HEK293 (cell line): ENCODE measurements around the gene SOX11.

Source experiments
- CTCF ChIP-seq: fragments of 450-650 bp; formaldehyde crosslinking; IDR thresholded peaks from 2 replicates; pipeline ENCODE4 v1.5.1; 2016; ENCODE audit warnings: missing biosample characterization, missing genetic modification characterization
- KLF16 ChIP-seq: fragments of 450-650 bp; formaldehyde crosslinking; IDR thresholded peaks from 2 replicates; pipeline ENCODE4 v1.5.1; 2017; ENCODE audit warnings: missing biosample characterization, missing genetic modification characterization
- REST ChIP-seq: fragments of 450-650 bp; formaldehyde crosslinking; IDR thresholded peaks from 2 replicates; pipeline ENCODE4 v1.5.1; 2016; ENCODE audit warnings: missing biosample characterization, missing genetic modification characterization
- SCRT2 ChIP-seq: fragments of 450-650 bp; formaldehyde crosslinking; IDR thresholded peaks from 2 replicates; pipeline ENCODE4 v1.5.1; 2016; ENCODE audit warnings: missing biosample characterization, missing genetic modification characterization
- TCF7L2 ChIP-seq: IDR thresholded peaks from 2 replicates; pipeline ENCODE4 v1.6.1; 2011; ENCODE audit warnings: low read depth, mild to moderate bottlenecking, inconsistent platforms, low read length, moderate library complexity, borderline replicate concordance
- TSHZ1 ChIP-seq: fragments of 450-650 bp; formaldehyde crosslinking; IDR thresholded peaks from 2 replicates; pipeline ENCODE4 v1.5.1; 2016; ENCODE audit warnings: missing biosample characterization, missing genetic modification characterization, borderline replicate concordance
- ZNF18 ChIP-seq: fragments of 450-650 bp; formaldehyde crosslinking; IDR thresholded peaks from 2 replicates; pipeline ENCODE4 v1.5.1; 2016; ENCODE audit warnings: missing biosample characterization, missing genetic modification characterization
- ZNF707 ChIP-seq: fragments of 450-650 bp; formaldehyde crosslinking; IDR thresholded peaks from 2 replicates; pipeline ENCODE4 v1.5.1; 2016; ENCODE audit warnings: missing biosample characterization, missing genetic modification characterization
- ZNF785 ChIP-seq: fragments of 450-650 bp; formaldehyde crosslinking; IDR thresholded peaks from 2 replicates; pipeline ENCODE4 v1.5.1; 2016; ENCODE audit warnings: missing biosample characterization, missing genetic modification characterization

GRCh38 chr2:5713101-5713500, 20.9 kb downstream of the SOX11 start:
- TF ChIP-seq REST (no peak), ZNF707 (no peak), CTCF (tag by site-specific recombination) (no peak), KLF16 (tag by site-specific recombination) (no peak), SCRT2 (tag by site-specific recombination) (no peak), ZNF18 (no peak), ZNF785 (no peak), TSHZ1 (no peak), TCF7L2 (no peak)
